Measurements from ENCODE around the gene SLC51B.
"Not testable (repeated sequence)": the region's sequence is repeated elsewhere in the genome, so short reads cannot be mapped to it uniquely, and the experiment has no call there.

The SLC51B gene

GRCh38 chr15:65067317-65067644, 22.1 kb downstream of the SLC51B start:
- DNase-seq, result no peak

- no peak for DNase-seq
These were observed 22.6 kb downstream of the SLC51B start, which contains the start of gene RASL12 for GRCh38 chr15:65067645-65068402. RASL12 (minus strand) TSS chr15:65067991; CDS start chr15:65067835, 156 bp downstream.

GRCh38 chr15:65068403-65068788, 23.2 kb downstream of the SLC51B start:
- no peak for DNase-seq

- no peak for DNase-seq
These were observed 24.0 kb downstream of the SLC51B start for GRCh38 chr15:65069179-65069578.

GRCh38 chr15:65069779-65070546, 24.8 kb downstream of the SLC51B start:
- no peak for DNase-seq

- no peak for DNase-seq
These were observed 26.2 kb downstream of the SLC51B start for GRCh38 chr15:65071381-65071811.

- no peak for DNase-seq
These were observed 26.8 kb downstream of the SLC51B start for GRCh38 chr15:65072027-65072426.

GRCh38 chr15:65072617-65073016, 27.4 kb downstream of the SLC51B start:
- DNase-seq, result no peak

GRCh38 chr15:65074946-65075345, 29.8 kb downstream of the SLC51B start:
- DNase-seq, result not testable (repeated sequence)

- DNase-seq, result not testable (repeated sequence)
These were observed 30.6 kb downstream of the SLC51B start for GRCh38 chr15:65075607-65076395.

GRCh38 chr15:65076486-65077290, 31.5 kb downstream of the SLC51B start, which contains the start of gene KBTBD13:
KBTBD13 (plus strand) TSS chr15:65076746; CDS start chr15:65076816, 70 bp downstream.
- no peak for DNase-seq

- no peak for DNase-seq
These were observed 32.2 kb downstream of the SLC51B start for GRCh38 chr15:65077291-65077980.

GRCh38 chr15:65077981-65078352, 32.8 kb downstream of the SLC51B start:
- no peak for DNase-seq

- DNase-seq, result no peak
These were observed 34.4 kb downstream of the SLC51B start for GRCh38 chr15:65079580-65079979.

GRCh38 chr15:65081270-65081669, 36.1 kb downstream of the SLC51B start:
- DNase-seq, result no peak

GRCh38 chr15:65081758-65082157, 36.6 kb downstream of the SLC51B start:
- DNase-seq, result no peak

GRCh38 chr15:65082303-65082953, 37.2 kb downstream of the SLC51B start:
- DNase-seq, result no peak

GRCh38 chr15:65083262-65083701, 38.1 kb downstream of the SLC51B start:
- no peak for DNase-seq

- no peak for DNase-seq
These were observed 39.5 kb downstream of the SLC51B start for GRCh38 chr15:65084500-65085206.

- DNase-seq, result no peak
These were observed 40.1 kb downstream of the SLC51B start for GRCh38 chr15:65085207-65085753.
